ENCODE measurements around the gene ARL4C.

Gene ARL4C

DNA sequence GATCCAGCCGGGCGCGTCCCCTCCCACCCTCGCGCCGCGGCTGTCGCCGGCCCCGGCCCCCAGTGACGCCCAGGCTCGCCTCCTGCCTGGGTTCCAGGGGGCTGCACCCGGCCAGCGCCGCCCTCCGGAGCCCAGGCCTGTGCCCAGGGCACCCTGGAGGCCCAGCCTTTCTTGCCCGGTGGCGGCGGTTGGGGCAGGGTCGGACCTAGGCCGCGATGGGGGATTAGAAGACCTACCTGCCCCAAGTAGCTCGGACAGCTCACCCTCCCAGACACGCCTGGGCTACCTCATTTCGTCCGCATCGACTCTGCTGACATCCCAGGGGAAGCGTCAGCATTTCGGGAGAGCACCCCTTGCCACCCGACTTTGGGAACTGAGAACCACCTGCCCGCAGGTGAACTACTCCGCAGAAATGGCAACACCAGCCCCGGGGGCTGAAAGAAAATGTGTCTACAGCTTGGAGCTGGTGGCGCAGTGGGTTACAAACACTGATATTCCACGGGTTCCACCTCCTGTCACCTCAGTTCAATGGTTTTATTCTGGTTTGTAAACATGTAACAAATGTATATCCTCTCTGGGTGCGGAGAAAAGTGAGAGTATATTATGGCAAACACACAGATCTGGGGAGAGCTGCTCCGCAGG lies 834 bp upstream of the ARL4C start:
- no peak for DNase-seq

DNA sequence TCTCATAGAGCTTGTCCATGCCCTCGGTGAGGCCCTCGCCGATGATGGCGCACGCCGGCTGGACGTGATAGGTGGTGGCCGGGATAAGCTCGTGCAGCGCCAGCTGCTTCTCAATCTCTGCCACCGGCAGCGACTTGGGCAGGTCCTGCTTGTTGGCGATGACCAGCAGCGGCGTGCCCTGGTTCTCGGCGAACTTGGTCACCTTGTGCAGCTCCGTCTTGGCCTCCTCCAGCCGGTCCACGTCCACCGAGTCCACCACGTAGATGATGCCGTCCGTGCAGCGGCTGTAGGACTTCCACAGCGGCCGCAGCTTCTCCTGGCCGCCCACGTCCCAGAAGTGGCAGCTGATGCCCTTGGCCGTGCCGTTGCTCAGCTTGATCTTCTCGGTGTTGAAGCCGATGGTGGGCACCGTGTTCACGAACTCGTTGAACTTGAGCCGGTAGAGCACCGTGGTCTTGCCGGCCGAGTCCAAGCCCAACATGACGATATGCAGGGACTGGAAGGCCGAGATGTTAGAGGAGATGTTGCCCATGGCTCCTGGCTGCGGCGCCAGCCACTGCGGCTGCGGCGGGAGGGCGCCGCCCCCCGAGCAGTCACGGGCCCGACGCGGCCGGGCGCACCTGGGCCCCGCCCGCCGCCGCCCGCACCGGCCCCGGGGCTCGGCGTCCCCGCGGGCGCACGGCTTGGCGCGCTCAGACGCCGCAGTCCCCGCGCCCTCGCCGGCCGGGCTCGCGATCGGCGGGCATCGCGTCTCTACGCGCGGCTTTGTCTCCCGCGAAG lies 636 bp downstream of the ARL4C start:
- DNase-seq = peak; percentile 32

DNA sequence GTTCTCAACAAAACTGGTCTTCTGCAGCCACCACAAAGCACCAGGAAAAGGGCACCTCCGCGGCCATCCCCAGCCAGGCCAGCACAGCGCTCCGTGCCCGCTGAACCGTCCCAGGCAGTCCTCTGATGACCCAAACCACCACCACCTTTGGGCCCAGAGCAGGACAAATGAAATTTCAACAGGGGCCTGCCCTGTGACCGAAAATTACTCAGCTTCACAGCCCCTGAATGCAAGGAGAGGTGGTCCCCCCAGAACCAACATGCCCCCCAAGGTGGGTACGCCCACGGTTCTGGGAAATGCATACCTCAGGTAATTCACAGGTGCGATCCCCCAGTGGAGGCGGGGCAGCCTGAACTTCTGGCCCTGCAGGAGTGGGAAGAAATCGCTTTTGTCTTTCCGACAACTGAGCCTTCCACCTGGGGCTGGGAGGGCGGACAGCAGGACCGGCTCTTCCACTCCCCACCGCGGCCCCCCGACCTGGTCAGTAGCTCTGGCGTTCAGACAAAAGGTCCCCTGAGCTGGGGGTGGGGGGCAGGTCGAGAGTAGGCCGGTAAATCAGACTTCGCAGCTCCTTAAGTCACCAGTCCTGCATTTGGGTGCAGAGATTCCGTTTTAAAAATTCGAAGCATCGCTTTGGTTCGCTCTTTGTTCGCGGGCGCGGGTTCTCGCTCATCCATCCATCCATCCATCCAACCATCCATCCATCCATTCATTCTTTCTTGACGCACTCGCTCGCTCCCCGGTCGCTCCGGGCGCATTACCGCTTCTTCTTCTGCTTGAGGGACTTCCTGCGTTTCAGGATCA lies 1.4 kb downstream of the ARL4C start:
- no peak for DNase-seq

DNA sequence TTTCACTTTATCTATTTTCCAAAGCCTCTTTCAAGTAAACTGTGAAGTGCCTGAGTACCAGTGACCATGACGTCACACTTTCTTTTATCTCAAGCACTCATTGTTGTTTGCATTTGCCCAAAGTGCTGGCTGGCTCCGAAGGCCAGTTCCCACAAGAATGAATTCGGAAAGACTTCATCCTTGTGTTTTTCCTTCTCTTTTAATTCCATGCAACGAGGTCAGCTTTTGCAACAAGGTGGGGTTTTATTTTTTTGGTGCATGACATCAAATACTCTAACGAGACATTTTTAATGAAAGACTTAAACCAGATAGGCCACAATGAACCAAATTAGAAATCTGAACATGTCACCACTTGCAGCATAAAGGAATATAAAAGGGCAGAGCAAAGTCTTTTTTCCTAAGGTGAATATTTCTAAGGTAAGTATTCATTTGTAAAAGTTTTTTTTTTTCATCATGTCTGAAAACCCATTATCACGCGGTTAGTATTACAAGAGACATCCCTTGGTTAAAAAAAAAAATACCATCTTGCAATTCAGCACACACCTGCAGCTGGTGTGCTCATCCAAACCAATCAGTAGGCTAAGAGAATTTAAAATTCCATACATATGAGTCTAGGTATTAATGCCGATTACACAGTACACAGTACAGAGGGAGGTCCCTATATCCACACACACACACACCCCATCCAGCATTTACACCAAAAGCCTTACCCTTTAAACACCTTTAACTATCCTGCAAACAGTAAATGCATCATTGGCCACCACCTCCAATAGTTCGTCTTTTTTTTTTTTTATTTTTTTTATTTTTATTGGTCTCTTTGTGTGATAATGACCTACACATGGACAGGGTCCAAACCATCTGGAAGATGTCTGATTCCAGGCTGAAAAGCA lies 2.3 kb downstream of the ARL4C start:
- DNase-seq = no peak

DNA sequence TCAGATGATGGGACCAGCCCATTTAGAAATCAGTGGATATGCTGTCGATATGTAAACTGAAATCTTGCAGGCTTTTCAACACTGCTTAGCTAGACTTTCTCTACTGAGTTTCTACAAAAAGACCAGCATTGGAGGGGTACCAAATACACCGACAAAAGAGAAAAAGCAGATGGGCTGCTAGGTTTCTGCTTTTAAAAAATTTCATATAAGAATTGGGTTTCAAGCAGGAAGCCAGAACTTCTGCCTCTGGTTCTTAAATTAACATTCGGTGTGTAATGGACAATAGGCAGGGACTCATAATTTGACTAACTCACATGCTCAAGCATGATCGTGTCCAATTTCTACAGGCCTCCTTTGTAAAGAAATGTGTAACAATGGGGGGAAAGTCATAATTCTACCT lies 3.1 kb downstream of the ARL4C start:
- no peak for DNase-seq

DNA sequence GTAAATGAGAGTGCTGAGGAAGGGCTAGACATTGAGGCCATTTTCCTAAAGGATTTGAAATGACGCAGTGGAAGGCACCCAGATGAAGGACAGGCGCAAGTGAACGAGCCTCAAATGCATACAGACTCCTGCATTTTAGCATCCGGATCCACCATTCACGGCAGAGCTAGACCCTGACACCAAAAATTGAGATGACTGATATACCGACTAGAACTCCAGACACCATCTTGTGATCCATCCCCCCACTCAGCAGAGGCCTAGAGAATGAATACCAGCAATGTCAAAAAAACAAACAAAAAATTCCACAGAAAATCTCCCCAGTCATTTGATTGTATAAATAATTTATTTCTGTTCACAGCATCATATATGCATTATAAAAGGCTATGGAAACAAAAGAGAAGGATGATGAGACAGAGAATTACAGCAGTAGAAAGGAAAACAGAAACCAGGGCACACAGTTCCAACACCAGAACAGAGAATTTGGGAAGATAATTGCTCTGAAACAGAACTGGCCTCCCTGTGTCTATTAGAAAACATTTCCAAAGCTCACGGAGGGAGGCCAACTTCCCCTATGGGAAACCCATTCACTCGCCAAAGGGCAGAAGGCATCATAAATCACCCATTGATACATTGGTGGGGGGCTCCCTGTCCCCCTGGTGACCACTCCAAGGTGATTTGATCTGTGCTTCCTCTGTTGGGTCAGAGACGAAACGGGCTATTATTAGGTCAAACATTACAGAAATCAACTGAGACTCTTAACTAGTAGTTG lies 4.0 kb downstream of the ARL4C start:
- DNase-seq = no peak

DNA sequence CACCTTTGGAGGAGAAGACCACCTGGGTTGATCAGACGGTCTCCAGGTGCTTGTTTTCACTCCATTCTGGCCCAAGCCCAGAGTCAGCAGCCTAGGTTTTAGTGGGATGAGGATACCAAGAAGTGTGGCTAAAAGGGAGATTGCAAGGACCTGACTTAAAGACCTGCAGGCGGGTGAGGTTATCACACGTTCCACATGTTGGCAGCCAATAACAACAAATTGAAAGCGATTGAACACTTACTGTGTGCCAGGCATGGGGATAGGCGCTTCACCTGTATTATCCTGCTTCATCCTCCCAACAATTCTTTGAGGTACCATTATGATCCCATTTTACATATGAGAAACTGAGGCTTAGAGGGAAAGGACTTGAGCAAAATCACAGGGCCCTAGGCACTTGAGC lies 5.0 kb downstream of the ARL4C start:
- DNase-seq = no peak

DNA sequence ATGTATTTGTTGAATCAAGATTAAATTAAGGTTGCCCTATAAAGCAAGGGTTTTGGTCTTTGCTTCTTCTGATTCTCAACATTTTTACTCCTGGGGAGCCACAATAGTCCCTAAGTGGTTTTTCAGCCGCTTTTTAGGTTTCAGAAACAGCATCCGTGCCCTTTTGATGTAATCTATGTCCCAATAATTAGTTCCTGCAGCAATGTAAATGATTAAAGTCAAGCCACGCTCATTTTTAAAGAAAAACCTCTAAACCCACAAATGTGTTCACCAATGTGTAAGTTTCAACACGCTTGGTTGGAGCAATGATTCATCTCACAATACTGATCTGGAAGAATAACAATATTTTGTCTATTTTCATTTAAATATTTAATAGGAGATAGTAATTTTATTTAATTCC lies 5.6 kb downstream of the ARL4C start:
- DNase-seq = no peak

DNA sequence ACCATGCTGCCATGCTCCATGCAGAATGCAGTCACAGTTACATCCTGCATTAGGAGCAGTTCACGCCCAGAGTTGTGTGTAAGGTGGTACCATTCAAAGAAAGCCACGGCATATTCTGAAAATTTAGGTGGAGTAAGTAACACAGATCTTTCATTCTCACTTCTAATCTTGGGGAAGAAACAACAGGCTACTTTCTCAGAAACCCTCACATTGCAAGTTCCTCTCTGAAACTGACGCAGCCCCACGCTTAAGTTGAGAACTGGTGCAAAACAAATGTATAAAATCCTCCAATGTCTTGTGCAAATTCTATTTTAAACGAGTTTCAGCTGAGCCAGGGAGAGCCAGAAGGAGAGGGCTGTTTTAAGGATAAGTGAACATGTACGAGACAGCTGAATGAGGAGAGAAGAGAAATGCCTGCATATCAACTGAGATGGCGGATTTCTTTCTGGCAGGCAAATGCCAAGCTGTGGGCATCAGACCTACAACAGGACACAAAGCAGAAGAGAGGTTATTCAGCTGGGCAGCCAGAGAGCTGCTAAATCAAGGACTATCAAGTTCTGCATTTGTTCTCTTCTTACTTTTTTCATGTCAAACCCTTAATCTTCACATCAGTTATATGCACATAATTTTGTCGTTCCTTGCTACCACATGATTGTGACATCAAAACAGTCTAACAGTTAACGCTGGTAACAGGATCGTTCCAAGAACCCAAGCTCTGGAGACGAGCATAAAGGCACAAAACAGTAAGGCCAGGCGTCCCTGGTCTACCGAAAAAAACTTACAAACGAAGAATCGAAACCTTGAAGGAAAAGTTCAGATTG lies 6.4 kb downstream of the ARL4C start:
- DNase-seq = no peak

DNA sequence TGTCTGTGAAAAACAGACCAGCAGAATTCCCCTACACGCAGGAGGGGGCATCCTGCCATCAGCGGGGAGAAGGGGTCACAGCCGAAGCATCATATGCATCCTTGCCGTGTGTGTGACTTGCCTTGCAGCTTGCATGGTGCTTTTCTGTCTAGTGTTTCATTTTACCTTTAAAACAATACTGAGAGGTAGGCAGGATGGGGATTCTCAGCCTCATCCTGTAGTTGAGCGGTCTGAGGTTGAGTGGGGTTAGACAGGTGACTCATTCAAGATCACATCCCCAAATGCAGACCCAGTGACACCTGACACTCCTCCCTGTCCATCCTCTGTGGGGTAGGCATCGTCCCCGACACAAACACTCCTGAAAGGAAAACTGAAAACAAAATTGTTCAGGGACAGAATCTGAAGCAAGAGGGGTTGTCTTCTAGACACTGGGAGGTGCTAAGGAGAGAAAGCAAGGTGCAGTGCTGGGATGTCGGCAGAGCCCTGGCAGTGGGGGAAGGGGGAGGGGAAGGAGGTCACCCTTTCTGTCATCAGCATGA lies 7.9 kb downstream of the ARL4C start:
- no peak for DNase-seq

DNA sequence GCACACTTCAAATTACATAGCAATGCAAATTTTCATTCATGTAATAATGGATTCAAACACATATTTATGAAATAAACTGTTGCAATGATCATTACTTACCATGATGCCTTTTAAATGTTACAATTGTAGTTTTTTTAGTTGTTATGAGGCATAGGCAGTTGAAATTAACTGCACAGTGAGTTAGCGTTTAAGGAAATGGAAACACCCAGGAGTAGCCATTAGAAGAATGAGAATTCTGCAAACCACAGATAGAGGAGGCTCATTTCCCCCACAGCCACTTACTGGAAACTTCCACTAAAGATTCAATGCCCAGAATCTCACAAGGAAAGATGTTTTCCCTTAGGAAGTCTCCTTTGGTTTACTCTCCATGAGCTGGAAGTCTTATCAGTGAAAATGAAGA lies 8.4 kb downstream of the ARL4C start:
- no peak for DNase-seq

DNA sequence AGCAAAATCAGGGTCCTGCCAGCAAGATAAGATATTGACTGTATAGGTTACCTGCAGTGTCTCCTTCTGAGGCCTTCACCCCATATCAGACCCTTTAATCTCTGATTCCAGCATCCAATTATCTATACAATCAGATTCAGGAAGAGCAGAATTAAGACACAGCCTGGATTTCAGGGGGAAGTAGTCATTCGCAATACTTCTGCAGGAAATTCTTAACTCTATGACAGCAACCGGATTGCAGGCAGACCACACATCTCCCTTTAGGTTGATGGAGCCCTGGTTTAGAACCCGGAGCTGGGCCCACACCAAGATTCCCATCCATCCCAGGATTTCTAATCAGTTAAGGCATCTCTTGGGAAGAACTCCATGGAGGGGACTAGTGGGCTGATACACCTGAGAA lies 9.5 kb downstream of the ARL4C start:
- DNase-seq = no peak

DNA sequence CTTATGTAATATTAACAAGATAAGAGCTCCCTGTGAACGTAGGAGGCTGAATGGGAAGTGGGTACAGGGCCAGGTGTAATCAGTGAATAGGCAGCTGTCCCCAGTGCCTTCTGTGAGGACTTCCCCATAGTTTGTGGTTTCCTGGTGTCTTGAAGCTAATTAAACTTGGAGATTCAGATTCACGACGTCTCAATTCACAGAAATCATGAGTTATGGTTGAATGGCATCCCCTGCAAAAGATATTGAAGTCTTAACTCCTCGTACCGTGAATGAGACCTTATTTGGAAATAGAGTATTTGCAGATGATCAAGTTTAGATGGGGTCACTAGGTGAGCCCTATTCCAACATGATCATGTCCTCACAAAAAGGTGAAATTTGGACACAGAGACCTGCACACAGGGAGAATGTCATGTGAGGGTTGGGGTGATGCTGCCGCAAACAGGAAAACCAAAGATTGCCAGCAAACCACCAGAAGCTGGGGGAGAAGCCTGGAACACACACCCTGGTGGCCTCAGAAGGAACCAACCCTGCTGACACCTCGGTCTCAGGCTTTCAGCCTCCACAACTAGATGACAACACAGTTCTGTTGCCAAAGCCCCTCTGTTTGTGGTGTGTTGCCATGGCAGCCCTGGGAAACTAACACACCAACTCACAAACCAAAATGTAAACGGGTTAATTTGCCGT lies 13.2 kb downstream of the ARL4C start:
- DNase-seq = no peak

DNA sequence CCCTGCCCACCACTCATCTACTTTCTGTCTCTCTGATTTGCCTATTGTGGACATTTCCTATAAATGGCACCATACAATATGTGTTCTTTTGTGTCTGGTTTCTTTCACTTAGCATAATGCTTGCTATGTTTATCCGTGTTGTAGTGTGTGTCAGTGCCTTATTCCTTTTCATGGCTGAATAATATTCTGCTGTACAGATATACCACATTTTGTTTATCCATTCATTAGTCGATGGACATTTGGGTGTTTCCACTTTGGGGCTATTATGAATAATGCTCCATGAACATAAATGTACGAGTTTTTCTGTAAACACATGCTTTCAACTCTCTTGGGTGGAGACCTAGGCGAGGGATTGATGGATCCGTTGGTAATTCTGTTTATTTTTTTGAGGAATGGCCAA lies 15.6 kb downstream of the ARL4C start:
- no peak for DNase-seq

DNA sequence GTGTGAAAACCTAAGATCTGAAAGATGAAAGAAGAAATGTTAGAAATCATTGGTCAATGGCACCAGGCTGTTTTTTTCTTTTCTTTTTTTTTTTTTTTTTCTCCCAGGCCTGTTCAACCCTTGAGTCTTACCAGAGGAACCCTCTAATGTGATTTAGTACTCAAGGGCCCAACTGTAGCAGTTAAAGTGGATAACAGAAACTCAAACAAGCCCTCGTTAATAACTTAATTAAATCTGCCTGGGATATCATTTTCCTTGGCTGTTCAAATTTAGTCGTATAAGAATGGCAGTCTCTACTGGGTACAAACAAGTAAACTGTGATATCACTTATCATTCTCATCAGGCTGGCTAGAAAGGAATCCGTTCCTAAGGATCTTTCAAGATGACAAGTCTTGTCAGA lies 16.5 kb downstream of the ARL4C start:
- DNase-seq = no peak

DNA sequence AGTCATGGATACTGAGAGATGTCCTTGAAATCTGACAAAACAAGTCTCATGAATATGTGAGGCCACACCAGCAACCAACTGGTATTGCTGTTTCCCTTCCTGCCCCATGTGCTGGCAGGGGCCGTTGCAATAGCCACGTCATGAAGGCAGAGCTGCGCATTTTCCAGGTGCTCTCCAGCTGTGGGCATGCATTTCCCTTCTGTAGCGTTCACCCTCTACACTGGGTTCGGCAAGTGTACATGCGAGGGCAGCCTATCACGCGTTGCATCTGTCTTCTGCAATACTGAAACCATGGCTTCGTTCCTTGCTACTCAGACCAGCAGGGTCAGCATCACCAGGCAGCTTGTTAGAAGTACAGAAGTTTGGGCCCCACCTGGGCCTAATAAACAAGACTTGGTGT lies 17.4 kb downstream of the ARL4C start:
- no peak for DNase-seq

DNA sequence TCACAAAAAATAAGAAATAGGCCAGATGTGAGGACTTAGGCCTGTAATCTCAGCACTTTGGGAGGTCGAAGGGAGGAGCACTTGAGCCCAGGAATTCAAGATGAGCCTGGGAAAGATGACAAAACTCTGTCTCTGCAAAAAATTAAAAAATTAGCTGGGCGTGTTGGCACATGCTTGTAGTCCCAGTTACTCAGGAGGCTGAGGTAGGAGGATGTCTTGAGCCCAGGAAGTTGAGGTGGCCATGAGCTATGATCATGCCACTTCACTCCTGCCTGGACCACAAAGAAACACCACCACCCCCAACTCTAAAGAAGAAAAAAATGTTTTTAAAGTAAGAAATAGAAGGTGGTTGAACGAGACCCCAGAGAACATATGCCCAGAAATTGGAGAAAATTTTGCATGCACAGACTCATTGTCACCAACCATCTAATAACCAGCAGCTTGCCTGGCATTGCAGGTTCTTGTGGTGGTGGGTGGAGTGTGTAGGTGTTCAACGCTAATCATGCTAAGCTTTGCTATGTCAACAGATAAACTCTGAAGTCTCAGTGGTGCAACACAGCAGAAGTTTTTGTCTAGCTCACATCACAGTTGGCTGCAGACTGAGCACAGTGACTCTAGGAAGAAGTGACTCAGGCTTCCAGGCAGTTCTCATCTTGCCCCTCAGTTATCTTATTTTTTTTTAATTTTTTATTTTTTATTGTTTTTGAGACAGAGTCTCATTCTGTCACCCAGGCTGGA lies 18.6 kb downstream of the ARL4C start:
- no peak for DNase-seq

DNA sequence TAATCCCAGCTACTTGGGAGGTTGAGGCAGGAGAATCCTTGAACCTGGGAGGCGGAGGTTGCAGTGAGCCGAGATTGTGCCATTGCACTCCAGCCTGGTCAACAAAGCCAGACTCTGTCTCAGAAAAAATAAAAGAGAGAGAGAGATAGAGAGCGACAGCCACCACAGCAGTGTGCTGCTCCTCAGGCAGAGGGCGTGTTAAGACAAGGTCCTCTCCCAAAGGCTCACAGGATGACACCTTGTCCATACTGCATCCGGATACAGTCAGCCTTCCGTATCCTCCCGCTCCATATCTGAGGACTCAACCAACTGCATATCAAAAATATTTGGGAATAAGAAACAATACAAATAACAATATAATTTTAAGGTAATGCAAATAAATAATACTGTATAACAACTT lies 20.1 kb downstream of the ARL4C start:
- DNase-seq = no peak

DNA sequence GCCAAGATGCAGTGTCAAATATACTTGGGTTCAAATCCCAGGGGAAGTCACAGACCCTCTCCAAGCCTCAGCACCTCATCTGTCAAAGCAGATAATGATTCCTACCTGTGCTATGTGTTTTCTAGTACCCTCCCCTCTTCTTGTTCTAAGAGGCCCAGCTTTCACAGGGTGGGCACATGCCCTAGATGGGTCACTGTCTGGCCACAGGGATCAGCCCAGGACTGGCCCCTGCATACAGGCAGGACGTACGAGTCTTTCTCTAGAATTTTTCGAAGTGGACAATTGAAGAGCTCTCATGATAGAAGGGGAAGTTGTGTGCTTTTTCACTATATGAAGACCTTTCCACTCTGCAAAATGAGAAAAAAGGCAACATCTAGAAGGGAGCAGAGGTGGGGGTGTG lies 22.2 kb downstream of the ARL4C start:
- DNase-seq = no peak

DNA sequence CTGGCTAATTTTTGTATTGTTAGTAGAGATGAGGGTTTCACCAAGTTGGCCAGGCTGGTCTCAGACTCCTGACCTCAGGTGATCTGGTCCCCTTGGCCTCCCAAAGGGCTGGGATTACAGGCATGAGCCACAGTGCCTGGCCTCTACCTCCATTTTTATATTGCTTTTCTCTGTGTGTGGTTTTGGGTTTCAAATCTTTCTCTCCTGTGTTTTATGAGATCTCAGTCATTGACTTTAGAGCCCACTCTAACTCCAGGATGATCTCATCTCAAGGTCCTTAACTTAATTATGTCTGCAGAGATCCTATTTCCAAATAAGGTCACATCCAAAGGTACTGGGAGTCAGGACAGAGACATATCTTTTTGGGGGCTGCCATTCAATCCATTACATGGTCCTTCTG lies 24.7 kb downstream of the ARL4C start:
- no peak for DNase-seq
